HG03575 (cell line): ENCODE data around the gene OR2A42.
"Not testable (repeated sequence)": the region's sequence is repeated elsewhere in the genome, so short reads cannot be mapped to it uniquely, and the experiment has no call there.

ENCODE experiments used
- ATAC-seq: cut with Tn5 transposase; IDR thresholded peaks from one replicate; pipeline ENCODE4 v1.9.1; 2021; ENCODE audit not compliant: unreplicated experiment, insufficient number of reproducible peaks, low FRiP score; ENCODE audit errors: extremely low read depth

Gene OR2A42

GRCh38 chr7:144228810-144229209, 10.6 kb downstream of the OR2A42 start:
- ATAC-seq: not testable (repeated sequence)

GRCh38 chr7:144226866-144227265, 12.5 kb downstream of the OR2A42 start:
- not testable (repeated sequence) for ATAC-seq

GRCh38 chr7:144223675-144224074, 15.7 kb downstream of the OR2A42 start:
- ATAC-seq: not testable (repeated sequence)

- ATAC-seq: not testable (repeated sequence)
These were observed 18.9 kb downstream of the OR2A42 start for GRCh38 chr7:144220531-144220930.

- ATAC-seq: not testable (repeated sequence)
These were observed 20.3 kb downstream of the OR2A42 start for GRCh38 chr7:144219149-144219548.

- not testable (repeated sequence) for ATAC-seq
These were observed 20.8 kb downstream of the OR2A42 start for GRCh38 chr7:144218581-144218980.

- not testable (repeated sequence) for ATAC-seq
These were observed 22.2 kb downstream of the OR2A42 start for GRCh38 chr7:144217200-144217599.

GRCh38 chr7:144205306-144205705, 34.1 kb downstream of the OR2A42 start:
- not testable (repeated sequence) for ATAC-seq

- ATAC-seq: not testable (repeated sequence)
These were observed 36.3 kb downstream of the OR2A42 start for GRCh38 chr7:144203086-144203485.

GRCh38 chr7:144201978-144202377, 37.4 kb downstream of the OR2A42 start:
- ATAC-seq: not testable (repeated sequence)

- ATAC-seq: not testable (repeated sequence)
These were observed 40.5 kb downstream of the OR2A42 start for GRCh38 chr7:144198934-144199333.

GRCh38 chr7:144195212-144195872, 44.1 kb downstream of the OR2A42 start, which contains the start of gene ARHGEF35:
Gene ARHGEF35, minus strand, starts transcription at chr7:144195833. Its CDS starts 7,450 bp downstream, at chr7:144188383.
- not testable (repeated sequence) for ATAC-seq

- not testable (repeated sequence) for ATAC-seq
These were observed 45.0 kb downstream of the OR2A42 start for GRCh38 chr7:144194453-144194852.

- not testable (repeated sequence) for ATAC-seq
These were observed 45.6 kb downstream of the OR2A42 start for GRCh38 chr7:144193782-144194181.

- not testable (repeated sequence) for ATAC-seq
These were observed 50.7 kb downstream of the OR2A42 start for GRCh38 chr7:144188578-144189171.

- ATAC-seq: not testable (repeated sequence)
These were observed 51.6 kb downstream of the OR2A42 start for GRCh38 chr7:144187848-144188247.

GRCh38 chr7:144183166-144183565, 56.2 kb downstream of the OR2A42 start, which contains the start of gene CTAGE4:
Gene CTAGE4, plus strand, starts transcription at chr7:144183466. Its CDS starts 38 bp downstream, at chr7:144183504.
- ATAC-seq: not testable (repeated sequence)

GRCh38 chr7:144179165-144179479, 60.3 kb downstream of the OR2A42 start:
- ATAC-seq: not testable (repeated sequence)

GRCh38 chr7:144178380-144179164, 60.8 kb downstream of the OR2A42 start:
- ATAC-seq: not testable (repeated sequence)
